CD4-positive, CD25-positive, alpha-beta regulatory T cell (primary cell): Measurements from ENCODE around the gene ARHGEF19. TPM values are rescaled to one million over a fixed set of nuclear protein-coding genes. Genes with fewer than 3 reads are reported as not detected.

Source experiments
- ATAC-seq, 2 donors: fragments of 150-1000 bp; cut with Tn5 transposase; one replicate each; pipeline ENCODE4 v1.10.0; 2021; ENCODE audit warnings: low read depth in 2 of 2, moderate number of reproducible peaks in 2 of 2, moderate library complexity in 1 of 2
- DNase-seq, 3 donors: peaks; one replicate each; pipeline versions ENCODE4 v3.0.0 to v3.0.0-alpha.2; 2012 to 2022; ENCODE audit warnings: mixed read lengths in 1 of 3
- H3K27ac ChIP-seq: one replicate; pipeline ENCODE4 v1.7.0; 2013; ENCODE audit warnings: mild to moderate bottlenecking, low read length; ENCODE audit not compliant: insufficient read depth, poor library complexity, severe bottlenecking
- H3K27me3 ChIP-seq: one replicate; pipeline ENCODE4 v1.7.0; 2013; ENCODE audit warnings: low read length; ENCODE audit not compliant: control insufficient read depth, insufficient read depth
- H3K36me3 ChIP-seq: one replicate; pipeline ENCODE4 v1.7.0; 2013; ENCODE audit warnings: mild to moderate bottlenecking, low read length, moderate library complexity; ENCODE audit not compliant: control insufficient read depth, insufficient read depth
- H3K4me1 ChIP-seq: 2 replicates; pipeline ENCODE4 v1.7.0; 2013; ENCODE audit warnings: mild to moderate bottlenecking, low read length; ENCODE audit not compliant: insufficient read depth, control insufficient read depth, poor library complexity, severe bottlenecking
- H3K4me3 ChIP-seq: one replicate; pipeline ENCODE4 v1.7.0; 2013; ENCODE audit warnings: low read depth, mild to moderate bottlenecking, low read length, moderate library complexity
- H3K9me3 ChIP-seq, 2 experiments: 1 replicate in 1 of 2; 2 replicates in 1 of 2; pipeline ENCODE4 v1.7.0; 2013; ENCODE audit warnings: low read length in 2 of 2, mild to moderate bottlenecking in 1 of 2, moderate library complexity in 1 of 2; ENCODE audit not compliant: control insufficient read depth in 2 of 2
- H3K27ac Mint-ChIP-seq, 3 donors: one replicate each; pipeline ENCODE4 v1.8.0; 2020 to 2022; ENCODE audit warnings: mild to moderate bottlenecking in 3 of 3, mixed read lengths in 3 of 3, moderate library complexity in 2 of 3
- H3K27me3 Mint-ChIP-seq: one replicate; pipeline ENCODE4 v1.8.0; 2022; ENCODE audit warnings: mild to moderate bottlenecking, mixed read lengths
- H3K36me3 Mint-ChIP-seq: one replicate; pipeline ENCODE4 v1.8.0; 2020; ENCODE audit warnings: mixed read lengths
- H3K4me1 Mint-ChIP-seq, 4 donors: one replicate each; pipeline ENCODE4 v1.8.0; 2020 to 2022; ENCODE audit warnings: mixed read lengths in 4 of 4, mild to moderate bottlenecking in 1 of 4
- H3K4me3 Mint-ChIP-seq, 4 donors: one replicate each; pipeline ENCODE4 v1.8.0; 2020 to 2022; ENCODE audit warnings: mild to moderate bottlenecking in 4 of 4, mixed read lengths in 4 of 4, moderate library complexity in 3 of 4
- H3K9me3 Mint-ChIP-seq, 7 donors: one replicate each; pipeline ENCODE4 v1.8.0; 2020 to 2022; ENCODE audit warnings: mixed read lengths in 7 of 7, mild to moderate bottlenecking in 3 of 7, moderate library complexity in 2 of 7
- polyA plus RNA-seq, 4 donors: library from polyadenylated mRNA; unstranded; fragments of 300-500 nt; fragmentation: Illumina TruSeq; gene quantifications; one replicate each; pipeline ENCODE4 v1.2.3, GENCODE V29; 2021
- total RNA-seq: library from RNA; stranded (reverse); gene quantifications from one replicate; pipeline ENCODE4 v1.2.3, GENCODE V29; 2022

The ARHGEF19 gene
- total and polyA plus RNA-seq, 5 donors from 2014 or later: 5.6 to 10.4 (median 8.2) TPM

DNA sequence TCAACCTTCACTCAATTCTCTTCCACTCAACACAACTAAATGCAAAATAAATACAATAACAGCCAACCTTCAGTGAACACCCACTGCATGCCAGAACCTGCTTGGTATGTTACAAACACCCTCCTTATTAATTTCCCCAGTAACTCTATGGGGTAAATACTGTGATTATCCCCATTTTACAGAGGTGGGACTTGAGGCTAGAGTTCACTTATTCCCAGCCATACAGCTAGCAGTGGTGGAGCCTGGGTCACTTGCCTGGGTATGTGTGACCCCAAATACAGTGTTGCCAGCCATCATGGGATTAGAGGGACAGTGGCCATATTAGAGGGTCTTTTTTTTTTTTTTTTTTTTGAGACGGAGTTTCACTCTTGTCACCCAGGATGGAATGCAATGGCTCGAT lies 22.9 kb upstream of the ARHGEF19 start:
- peaks cover 4% of the 10 kb centered on the region for H3K27me3 Mint-ChIP-seq
- Histone ChIP-seq H3K4me3 (no peak overlapping the region), H3K36me3 (peaks cover 3% of the 10 kb centered on the region), H3K27ac (no peak overlapping the region), H3K27me3 (no peaks in the 10 kb centered on the region), H3K4me1 (peaks cover 18% of the 10 kb centered on the region), H3K9me3 (no peaks in the 10 kb centered on the region)
- DNase-seq: no peak
- H3K36me3 Mint-ChIP-seq: peaks cover 5% of the 10 kb centered on the region
- peak overlapping the region in 1 of 3 donors; percentile 33 for H3K27ac Mint-ChIP-seq
- H3K4me1 Mint-ChIP-seq: peaks cover 6 to 26% (median 19%) of the 10 kb centered on the region in 4 donors
- H3K9me3 Mint-ChIP-seq: no peaks in the 10 kb centered on the region
- ATAC-seq: no peak
- H3K4me3 Mint-ChIP-seq: peak overlapping the region; percentile 47 to 64 (median 53)

GRCh38 chr1:16233431-16233830 lies 21.0 kb upstream of the ARHGEF19 start:
- DNase-seq (no peak), ATAC-seq (no peak)
- no peak overlapping the region for H3K27ac Mint-ChIP-seq
- H3K9me3 Mint-ChIP-seq: no peaks in the 10 kb centered on the region
- Histone ChIP-seq H3K4me3 (no peak overlapping the region), H3K36me3 (peaks cover 3% of the 10 kb centered on the region), H3K27me3 (no peaks in the 10 kb centered on the region), H3K27ac (no peak overlapping the region), H3K9me3 (no peaks in the 10 kb centered on the region), H3K4me1 (peaks cover 18% of the 10 kb centered on the region)
- peaks cover 6 to 30% (median 18%) of the 10 kb centered on the region in 4 donors for H3K4me1 Mint-ChIP-seq
- H3K36me3 Mint-ChIP-seq: peaks cover 5% of the 10 kb centered on the region
- H3K4me3 Mint-ChIP-seq: peak overlapping the region in 2 of 4 donors; percentile 51 to 68
- H3K27me3 Mint-ChIP-seq: peaks cover 11% of the 10 kb centered on the region

DNA sequence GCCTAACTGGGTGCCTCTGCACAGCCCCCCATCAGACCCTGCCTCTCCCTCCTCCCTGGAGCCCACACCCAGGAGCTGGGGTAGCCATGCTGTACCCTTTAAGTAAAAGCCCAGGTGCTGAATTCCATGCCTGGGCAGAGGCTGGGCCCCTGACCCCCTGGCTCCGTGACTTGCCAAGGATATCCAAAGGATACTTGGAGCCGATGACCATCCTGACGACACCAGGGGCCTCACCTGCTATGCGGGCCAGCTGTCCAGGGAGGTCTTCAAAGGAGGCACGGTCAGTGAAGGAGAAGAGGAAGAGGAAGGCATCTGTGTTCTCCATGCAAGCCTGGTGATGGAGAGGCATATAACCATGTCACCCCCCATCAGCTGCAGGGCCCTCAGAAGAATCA lies 19.9 kb upstream of the ARHGEF19 start:
- Mint-ChIP-seq H3K27me3 (peaks cover 21% of the 10 kb centered on the region), H3K4me1 (peaks cover 6 to 27% (median 17%) of the 10 kb centered on the region in 4 donors), H3K27ac (no peak overlapping the region), H3K9me3 (no peaks in the 10 kb centered on the region), H3K4me3 (no peak overlapping the region), H3K36me3 (peaks cover 5% of the 10 kb centered on the region)
- H3K9me3 ChIP-seq: no peaks in the 10 kb centered on the region
- H3K27ac ChIP-seq: no peak overlapping the region
- peaks cover 13% of the 10 kb centered on the region for H3K4me1 ChIP-seq
- ATAC-seq (no peak), DNase-seq (no peak)
- H3K27me3 ChIP-seq: no peaks in the 10 kb centered on the region
- H3K36me3 ChIP-seq: peaks cover 3% of the 10 kb centered on the region
- H3K4me3 ChIP-seq: no peak overlapping the region

DNA sequence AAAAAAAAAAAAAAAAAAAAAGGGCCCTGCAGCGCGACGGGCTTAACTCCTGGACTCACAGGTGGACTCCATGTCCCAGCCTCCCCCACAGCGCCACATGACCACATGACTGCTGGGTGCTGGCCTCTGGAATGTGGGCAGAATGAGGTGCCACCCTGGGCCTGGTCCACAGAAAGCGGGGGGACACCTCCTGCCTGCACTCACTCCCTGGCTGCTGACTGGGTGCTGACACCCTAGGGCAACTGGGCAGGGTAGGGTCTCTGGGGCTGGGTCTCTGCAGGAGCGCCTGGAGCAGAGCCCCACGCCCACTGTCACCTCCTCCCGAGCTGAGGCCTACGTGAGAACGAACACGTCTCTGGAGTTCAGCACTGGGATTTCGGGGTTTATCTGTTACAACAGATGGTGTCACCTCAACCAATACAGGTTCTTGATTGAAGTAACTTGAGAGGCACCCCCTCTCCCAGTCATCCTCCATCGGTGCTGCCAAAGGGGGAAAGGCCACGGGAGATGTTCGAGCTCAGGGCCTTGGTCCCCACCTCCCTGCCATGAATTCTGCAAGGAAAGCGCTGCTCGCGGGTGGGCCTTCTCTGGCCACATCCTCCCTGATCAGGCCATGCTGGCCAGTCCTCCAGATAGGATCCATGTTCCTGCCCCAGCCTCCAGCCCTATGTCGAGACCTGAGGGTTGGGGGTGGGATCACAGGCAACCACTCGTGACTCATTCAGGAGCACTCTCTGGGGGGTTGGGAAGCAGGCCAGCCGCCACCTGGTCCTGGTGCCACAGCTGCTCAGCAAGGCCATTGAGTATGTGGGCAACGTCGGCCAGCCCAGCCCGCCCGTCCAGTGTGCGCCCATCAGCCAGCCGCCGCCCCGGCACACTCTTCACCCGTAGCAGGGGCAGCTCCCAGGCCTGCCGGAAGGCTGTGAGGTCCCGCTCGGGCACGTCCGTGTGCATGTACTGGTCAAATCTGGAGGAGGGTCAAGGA lies 19.2 kb upstream of the ARHGEF19 start:
- H3K4me1 ChIP-seq: peaks cover 8% of the 10 kb centered on the region
- H3K36me3 ChIP-seq: peaks cover 3% of the 10 kb centered on the region
- H3K4me1 Mint-ChIP-seq: peaks cover 6 to 26% (median 15%) of the 10 kb centered on the region in 4 donors
- no peak overlapping the region for H3K4me3 ChIP-seq
- H3K27ac ChIP-seq: no peak overlapping the region
- no peak overlapping the region for H3K4me3 Mint-ChIP-seq
- H3K36me3 Mint-ChIP-seq: peaks cover 5% of the 10 kb centered on the region
- ATAC-seq (no peak), DNase-seq (no peak)
- no peaks in the 10 kb centered on the region for H3K9me3 Mint-ChIP-seq
- H3K27me3 ChIP-seq: no peaks in the 10 kb centered on the region
- H3K9me3 ChIP-seq: no peaks in the 10 kb centered on the region
- H3K27me3 Mint-ChIP-seq: peaks cover 25% of the 10 kb centered on the region
- H3K27ac Mint-ChIP-seq: no peak overlapping the region

DNA sequence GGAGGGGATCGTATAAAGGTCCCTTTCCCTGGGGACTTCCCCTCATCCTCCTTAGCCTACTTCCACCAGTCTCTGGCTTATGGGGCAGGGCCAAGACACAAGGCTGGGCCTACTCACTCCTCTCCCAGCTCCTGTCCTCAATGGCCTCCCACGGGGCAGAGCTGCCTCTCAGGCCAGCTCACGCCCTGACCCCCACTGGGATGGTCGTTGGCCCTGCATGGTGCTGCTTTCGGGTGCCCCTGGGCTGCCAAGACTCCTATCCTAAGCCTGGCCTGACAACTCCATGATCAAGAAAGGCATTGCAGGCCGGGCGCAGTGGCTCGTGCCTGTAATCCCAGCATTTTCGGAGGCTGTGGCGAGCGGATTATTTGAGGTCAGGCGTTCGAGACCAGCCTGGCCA lies 18.3 kb upstream of the ARHGEF19 start:
- no peak overlapping the region for H3K4me3 Mint-ChIP-seq
- H3K27ac ChIP-seq: no peak overlapping the region
- no peaks in the 10 kb centered on the region for H3K4me1 ChIP-seq
- H3K36me3 Mint-ChIP-seq: peaks cover 5% of the 10 kb centered on the region
- H3K4me3 ChIP-seq: no peak overlapping the region
- H3K27ac Mint-ChIP-seq: no peak overlapping the region
- H3K36me3 ChIP-seq: peaks cover 3% of the 10 kb centered on the region
- peaks cover 0 to 4% (median 0%) of the 10 kb centered on the region in 7 donors for H3K9me3 Mint-ChIP-seq
- DNase-seq: no peak
- peaks cover 0 to 19% (median 9%) of the 10 kb centered on the region in 4 donors for H3K4me1 Mint-ChIP-seq
- H3K27me3 Mint-ChIP-seq: peaks cover 29% of the 10 kb centered on the region
- no peak for ATAC-seq
- H3K9me3 ChIP-seq: no peaks in the 10 kb centered on the region
- H3K27me3 ChIP-seq: no peaks in the 10 kb centered on the region

DNA sequence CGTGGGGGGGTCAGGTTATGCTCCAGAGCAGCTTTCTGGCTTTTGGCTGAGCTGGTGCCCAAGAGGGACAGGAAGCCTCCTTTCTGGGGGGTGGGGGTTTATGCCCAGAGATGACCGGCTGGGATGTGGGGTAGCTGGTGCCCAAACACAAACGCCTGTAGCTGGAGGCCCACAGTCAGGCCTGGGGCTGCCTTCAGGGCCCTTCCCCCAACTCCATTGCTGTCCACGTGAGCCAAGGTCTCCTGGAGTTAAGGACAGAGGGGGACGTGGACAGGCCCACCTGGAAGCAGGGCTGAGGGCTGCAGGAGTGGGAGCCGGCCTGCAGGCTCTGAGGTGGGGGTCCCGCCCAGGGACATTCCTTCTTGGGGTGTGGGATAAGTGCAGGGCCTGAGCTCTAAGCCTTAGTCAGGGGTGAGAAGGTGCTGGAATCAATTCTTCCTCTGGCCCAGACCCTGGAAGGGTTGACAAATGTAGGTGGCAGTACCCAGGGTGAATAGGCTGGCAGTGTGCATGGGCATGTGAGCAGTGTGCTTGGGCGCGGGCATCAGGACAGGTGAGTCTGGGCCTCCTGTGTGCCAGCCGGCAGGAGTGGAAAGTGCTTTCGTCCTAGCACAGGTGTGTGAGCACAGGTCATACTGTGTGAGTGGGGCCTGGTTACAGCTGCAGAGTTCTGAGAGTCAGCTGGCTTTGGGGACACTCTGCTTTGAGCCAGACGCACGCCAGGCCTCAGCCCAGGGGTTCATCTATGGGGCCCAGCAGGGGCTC lies 17.7 kb upstream of the ARHGEF19 start:
- peaks cover 5% of the 10 kb centered on the region for H3K36me3 Mint-ChIP-seq

GRCh38 chr1:16226490-16227179 lies 14.2 kb upstream of the ARHGEF19 start:
- Histone ChIP-seq H3K4me1 (no peaks in the 10 kb centered on the region), H3K27ac (no peak overlapping the region), H3K4me3 (no peak overlapping the region), H3K27me3 (no peaks in the 10 kb centered on the region), H3K9me3 (no peaks in the 10 kb centered on the region), H3K36me3 (peaks cover 1% of the 10 kb centered on the region)
- DNase-seq: no peak
- H3K4me3 Mint-ChIP-seq: peak overlapping the region in 1 of 4 donors; percentile 28
- H3K27me3 Mint-ChIP-seq: peaks cover 35% of the 10 kb centered on the region
- H3K27ac Mint-ChIP-seq: peak overlapping the region in 1 of 3 donors; percentile 36
- H3K9me3 Mint-ChIP-seq: peaks cover 0 to 4% (median 0%) of the 10 kb centered on the region in 7 donors
- ATAC-seq: no peak
- H3K4me1 Mint-ChIP-seq: peaks cover 0 to 15% (median 3%) of the 10 kb centered on the region in 4 donors
- H3K36me3 Mint-ChIP-seq: peaks cover 4% of the 10 kb centered on the region

More for the DNA sequence above, 17.7 kb upstream of the ARHGEF19 start:
- H3K4me3 Mint-ChIP-seq: no peak overlapping the region
- no peak overlapping the region for H3K4me3 ChIP-seq
- ATAC-seq: no peak
- H3K27me3 ChIP-seq: no peaks in the 10 kb centered on the region
- H3K27ac Mint-ChIP-seq: no peak overlapping the region
- H3K27me3 Mint-ChIP-seq: peaks cover 30% of the 10 kb centered on the region
- no peak for DNase-seq
- H3K9me3 Mint-ChIP-seq: peaks cover 0 to 4% (median 0%) of the 10 kb centered on the region in 7 donors
- no peaks in the 10 kb centered on the region for H3K4me1 ChIP-seq
- no peaks in the 10 kb centered on the region for H3K9me3 ChIP-seq
- peaks cover 0 to 16% (median 6%) of the 10 kb centered on the region in 4 donors for H3K4me1 Mint-ChIP-seq
- no peak overlapping the region for H3K27ac ChIP-seq
- H3K36me3 ChIP-seq: peaks cover 3% of the 10 kb centered on the region
